ENCODE measurements around the gene GAD1. TPM values are rescaled to one million over a fixed set of nuclear protein-coding genes. Genes with fewer than 3 reads are reported as not detected.

Gene GAD1
- total and polyA plus RNA-seq, 10 of the 15 experiments (the other 5 are each of a cell fraction or from before 2014, with no cell fraction given) = 0.04 to 3.4 (median 0.42) TPM

GRCh38 chr2:170892391-170892951 lies 75.8 kb downstream of the GAD1 start:
- no peaks in the 10 kb centered on the region for H3K79me2 ChIP-seq (ENCODE audit: control insufficient read depth, insufficient read depth, low read length)
- no peak overlapping the region for H3K4me3 ChIP-seq
- DNase-seq (ENCODE audit: low read depth, low spot score) = no peak
- 11% methylated on average over 9 of the region's 9 CpGs for WGBS (ENCODE audit: insufficient coverage, insufficient replicate concordance, low lambda C conversion rate, missing lambda C conversion rate)
- no peaks in the 10 kb centered on the region for H3K9me3 ChIP-seq (replicated peaks; ENCODE audit: control insufficient read depth, insufficient read depth, low read length)
- ChIA-PET CTCF (interaction anchor here (1.0 to 1.4 kb wide), 2 partner anchors 11 to 36 kb away, joined by 3 read pairs; partner anchors contain the start of gene GORASP2), POLR2A (no interaction called here), RAD21 (ENCODE audit: unreplicated experiment) (no interaction called here), SMC1A (ENCODE audit: uncharacterized antibody, unreplicated experiment) (interaction anchor here (2.0 kb wide), 1 partner anchor 15 kb away, joined by 5 read pairs; no protein-coding TSS in a partner anchor)
- no peak overlapping the region for H3K9ac ChIP-seq (ENCODE audit: control insufficient read depth, insufficient read depth, low read length)
- intact Hi-C loops (cut with micrococcal nuclease; ENCODE audit: unreplicated experiment) = no loop called here
- H3K36me3 ChIP-seq (ENCODE audit: control insufficient read depth in 2 of 2, insufficient read depth in 2 of 2, low read length in 1 of 2) = no peaks in the 10 kb centered on the region
- H3K4me2 ChIP-seq (ENCODE audit: control insufficient read depth, insufficient read depth) = no peak overlapping the region
- in situ Hi-C loops (cut with MboI) = no loop called here
- H2AFZ ChIP-seq (ENCODE audit: control insufficient read depth, low read depth, low read length) = no peak overlapping the region
- H3K27ac ChIP-seq (ENCODE audit: control insufficient read depth, insufficient read depth) = no peak overlapping the region
- no TSS peak for BruUV-seq (replicated peaks)
- no peak for ATAC-seq
- no peaks in the 10 kb centered on the region for H4K20me1 ChIP-seq (ENCODE audit: control insufficient read depth, insufficient read depth)
- no peaks in the 10 kb centered on the region; a peak in 3 of 4 replicates for H3K27me3 ChIP-seq (replicated peaks in 1 of 2; ENCODE audit: control insufficient read depth in 2 of 2, insufficient read depth in 2 of 2, low read length in 1 of 2)
- no peak for TF ChIP-seq MEF2A (IDR thresholded peaks at IDR 0.05; ENCODE audit: insufficient read depth, low read depth, low read length)
- no peak for FAIRE-seq
- H3K4me1 ChIP-seq (ENCODE audit: control insufficient read depth, insufficient read depth, low read length) = no peaks in the 10 kb centered on the region

GRCh38 chr2:170895023-170895757 lies 78.5 kb downstream of the GAD1 start:
- SMC1A ChIA-PET (ENCODE audit: uncharacterized antibody, unreplicated experiment) = interaction anchor here (0.9 to 1.3 kb wide), 3 partner anchors 13 to 22 kb away, joined by 3 to 5 read pairs (median 3); no protein-coding TSS in a partner anchor
- RAD21 ChIA-PET (ENCODE audit: unreplicated experiment) = no interaction called here
- intact Hi-C loops (cut with micrococcal nuclease; ENCODE audit: unreplicated experiment) = no loop called here
- no peaks in the 10 kb centered on the region for H3K4me1 ChIP-seq (ENCODE audit: control insufficient read depth, insufficient read depth, low read length)
- no peaks in the 10 kb centered on the region for H4K20me1 ChIP-seq (ENCODE audit: control insufficient read depth, insufficient read depth)
- H3K27ac ChIP-seq (ENCODE audit: control insufficient read depth, insufficient read depth) = no peak overlapping the region
- H3K27me3 ChIP-seq (replicated peaks in 1 of 2; ENCODE audit: control insufficient read depth in 2 of 2, insufficient read depth in 2 of 2, low read length in 1 of 2) = no peaks in the 10 kb centered on the region; a peak in 3 of 4 replicates
- BruUV-seq (replicated peaks) = no TSS peak
- no peaks in the 10 kb centered on the region for H3K36me3 ChIP-seq (ENCODE audit: control insufficient read depth in 2 of 2, insufficient read depth in 2 of 2, low read length in 1 of 2)
- CTCF ChIA-PET = interaction anchor here (0.6 to 1.3 kb wide), 3 partner anchors 22 to 567 kb away, joined by 3 to 8 read pairs (median 3); no protein-coding TSS in a partner anchor
- no peak for ATAC-seq
- POLR2A ChIA-PET = interaction anchor here (1.1 kb wide), 1 partner anchor 48 kb away, joined by 3 read pairs; no protein-coding TSS in a partner anchor
- 27% methylated on average over 3 of the region's 3 CpGs for WGBS (ENCODE audit: insufficient coverage, insufficient replicate concordance, low lambda C conversion rate, missing lambda C conversion rate)
- no peak for FAIRE-seq
- DNase-seq (ENCODE audit: low read depth, low spot score) = no peak
- H2AFZ ChIP-seq (ENCODE audit: control insufficient read depth, low read depth, low read length) = no peak overlapping the region
- H3K79me2 ChIP-seq (ENCODE audit: control insufficient read depth, insufficient read depth, low read length) = no peaks in the 10 kb centered on the region
- H3K4me3 ChIP-seq = no peak overlapping the region
- H3K9me3 ChIP-seq (replicated peaks; ENCODE audit: control insufficient read depth, insufficient read depth, low read length) = no peaks in the 10 kb centered on the region
- in situ Hi-C loops (cut with MboI) = no loop called here
- H3K4me2 ChIP-seq (ENCODE audit: control insufficient read depth, insufficient read depth) = no peak overlapping the region
- H3K9ac ChIP-seq (ENCODE audit: control insufficient read depth, insufficient read depth, low read length) = no peak overlapping the region
- no peak for TF ChIP-seq TCF3 (IDR thresholded peaks at IDR 0.05; ENCODE audit: borderline replicate concordance, insufficient read depth, low read depth, low read length)
- no peak for TF ChIP-seq SMC3 (IDR thresholded peaks at IDR 0.05; ENCODE audit: borderline replicate concordance, low read length)
- no peak for TF ChIP-seq YBX1 (IDR thresholded peaks at IDR 0.05)
- TF ChIP-seq NR2F1 (conservative IDR thresholded peaks at IDR 0.05) = no peak
- no peak for TF ChIP-seq RFX5 (IDR thresholded peaks at IDR 0.05; ENCODE audit: low read depth, low read length)
- no peak for TF ChIP-seq MTA3 (IDR thresholded peaks at IDR 0.05; ENCODE audit: borderline replicate concordance, low read length)
- TF ChIP-seq PAX5 (IDR thresholded peaks at IDR 0.05; ENCODE audit: borderline replicate concordance, low read depth, low read length) = no peak
- TF ChIP-seq CBX5 (IDR thresholded peaks at IDR 0.05; ENCODE audit: low read depth) = no peak
- TF ChIP-seq HDAC6 (IDR thresholded peaks at IDR 0.05; ENCODE audit: unreplicated experiment) = no peak
- no peak for TF ChIP-seq SREBF2 (IDR thresholded peaks at IDR 0.05; ENCODE audit: low read length)
- no peak for TF ChIP-seq CHD1 (IDR thresholded peaks at IDR 0.05; ENCODE audit: low read depth, low read length)
- TF ChIP-seq CREM (IDR thresholded peaks at IDR 0.05; ENCODE audit: low read depth) = no peak
